Endodermal cell (in vitro differentiated cells): Measurements from ENCODE around the gene CISD2. TPM values are rescaled to one million over a fixed set of nuclear protein-coding genes. Genes with fewer than 3 reads are reported as not detected.

Source experiments
- DNase-seq: peaks from one replicate; pipeline ENCODE4 v3.0.0-alpha.2; 2017
- H3K27ac ChIP-seq: 2 replicates; pipeline ENCODE4 v1.5.1; 2013; ENCODE audit warnings: mild to moderate bottlenecking, low read depth, low read length, moderate library complexity
- H3K27me3 ChIP-seq: 2 replicates; pipeline ENCODE4 v1.6.1; 2013; ENCODE audit warnings: mild to moderate bottlenecking, low read length, moderate library complexity; ENCODE audit not compliant: insufficient read depth, control insufficient read depth, poor library complexity, severe bottlenecking
- H3K36me3 ChIP-seq: 2 replicates; pipeline ENCODE4 v1.7.0; 2013; ENCODE audit warnings: mild to moderate bottlenecking, low read length, moderate library complexity; ENCODE audit not compliant: control insufficient read depth, insufficient read depth
- H3K4me1 ChIP-seq: one replicate; pipeline ENCODE4 v1.7.0; 2013; ENCODE audit warnings: low read length; ENCODE audit not compliant: control insufficient read depth, insufficient read depth
- H3K4me3 ChIP-seq: 2 replicates; pipeline ENCODE4 v1.5.1; 2013; ENCODE audit warnings: mild to moderate bottlenecking, low read length, moderate library complexity
- H3K9ac ChIP-seq: 2 replicates; pipeline ENCODE4 v1.6.1; 2013; ENCODE audit warnings: mild to moderate bottlenecking, low read length, moderate library complexity; ENCODE audit not compliant: poor library complexity, severe bottlenecking; ENCODE audit errors: extremely low read depth
- H3K9me3 ChIP-seq: 2 replicates; pipeline ENCODE4 v1.6.1; 2013; ENCODE audit warnings: mild to moderate bottlenecking, low read length, moderate library complexity; ENCODE audit not compliant: control insufficient read depth
- H3K27ac Mint-ChIP-seq: 2 replicates; pipeline ENCODE4 v1.8.0; 2020; ENCODE audit warnings: mixed read lengths
- H3K27me3 Mint-ChIP-seq: 2 replicates; pipeline ENCODE4 v1.8.0; 2021; ENCODE audit warnings: mild to moderate bottlenecking, mixed read lengths; ENCODE audit not compliant: insufficient read depth
- H3K36me3 Mint-ChIP-seq: 2 replicates; pipeline ENCODE4 v1.8.0; 2020; ENCODE audit warnings: low read depth, mixed read lengths
- H3K4me1 Mint-ChIP-seq: 2 replicates; pipeline ENCODE4 v1.8.0; 2020; ENCODE audit warnings: mixed read lengths
- H3K4me3 Mint-ChIP-seq: 2 replicates; pipeline ENCODE4 v1.8.0; 2020; ENCODE audit warnings: mild to moderate bottlenecking, moderate library complexity, mixed read lengths
- H3K9me3 Mint-ChIP-seq: 2 replicates; pipeline ENCODE4 v1.8.0; 2020; ENCODE audit warnings: mild to moderate bottlenecking, mixed read lengths
- CTCF ChIP-seq: fragments of 200-600 bp; sonication (generic); conservative IDR thresholded peaks from 2 replicates; pipeline ENCODE4 v1.5.0; 2021; ENCODE audit warnings: antibody characterized with exemption, mild to moderate bottlenecking
- WGBS, 2 experiments: methylation state at CpG; one replicate each; pipeline versions ENCODE4 v1.1.5 to v1.1.7; 2013; ENCODE audit warnings: missing lambda C conversion rate in 2 of 2, mixed read lengths in 1 of 2; ENCODE audit not compliant: insufficient coverage in 1 of 2, insufficient read length in 1 of 2; 5-methylcytosine and 5-hydroxymethylcytosine counted together
- total RNA-seq, 2 donors: library from RNA; stranded (reverse); fragmentation: NEBNext Ultra II Directional in 1 of 2; extraction: Animal tissue kit (Norgen Biotek cat#: 25700) in 1 of 2; gene quantifications; 2 replicates in 1 of 2; 3 replicates in 1 of 2; pipeline ENCODE4 v1.2.1, GENCODE V29; 2021

Gene CISD2
- total RNA-seq, 2 donors from 2014 or later, result 36.9 to 38.5 TPM

- Mint-ChIP-seq H3K27me3 (no peaks in the 10 kb centered on the region), H3K4me1 (peaks cover 27% of the 10 kb centered on the region), H3K36me3 (peaks cover 13% of the 10 kb centered on the region), H3K4me3 (no peak overlapping the region), H3K9me3 (no peaks in the 10 kb centered on the region), H3K27ac (no peak overlapping the region)
- Histone ChIP-seq H3K4me3 (peak overlapping the region; percentile 94), H3K4me1 (peaks cover 4% of the 10 kb centered on the region), H3K9me3 (no peaks in the 10 kb centered on the region), H3K9ac (peak overlapping the region; percentile 98), H3K27me3 (no peaks in the 10 kb centered on the region), H3K27ac (peak overlapping the region; percentile 100), H3K36me3 (peaks cover 54% of the 10 kb centered on the region)
- DNase-seq, result peak; percentile 65
- 0 to 1% methylated on average over 12 to 22 of the region's 23 CpGs for WGBS, 2 experiments
- TF ChIP-seq CTCF, result no peak
Measured at GRCh38 chr4:102825261-102826091, 43.3 kb upstream of the CISD2 start.

- TF ChIP-seq CTCF, result no peak
- H3K4me1 ChIP-seq, result peaks cover 4% of the 10 kb centered on the region
- no peaks in the 10 kb centered on the region for H3K9me3 ChIP-seq
- H3K4me3 ChIP-seq, result peak overlapping the region; percentile 94
- H3K4me3 Mint-ChIP-seq, result no peak overlapping the region
- peak overlapping the region; percentile 98 for H3K9ac ChIP-seq
- peaks cover 20% of the 10 kb centered on the region for H3K4me1 Mint-ChIP-seq
- 0 to 1% methylated on average over 30 to 38 of the region's 38 CpGs for WGBS, 2 experiments
- peak overlapping the region; percentile 100 for H3K27ac ChIP-seq
- H3K9me3 Mint-ChIP-seq, result no peaks in the 10 kb centered on the region
- peaks cover 13% of the 10 kb centered on the region for H3K36me3 Mint-ChIP-seq
- no peaks in the 10 kb centered on the region for H3K27me3 Mint-ChIP-seq
- H3K27ac Mint-ChIP-seq, result no peak overlapping the region
- DNase-seq, result no peak
- H3K27me3 ChIP-seq, result no peaks in the 10 kb centered on the region
- H3K36me3 ChIP-seq, result peaks cover 48% of the 10 kb centered on the region
Measured at GRCh38 chr4:102826105-102826889, 42.5 kb upstream of the CISD2 start.

GRCh38 chr4:102826890-102827673 is 41.7 kb upstream of the CISD2 start, which contains the start of gene UBE2D3:
UBE2D3 (minus strand) TSS chr4:102827551; CDS start chr4:102826508, 1,043 bp downstream.
- H3K4me3 Mint-ChIP-seq, result no peak within 1 kb of the TSS
- peaks cover 40% of the 10 kb centered on the region for H3K36me3 ChIP-seq
- H3K9me3 ChIP-seq, result no peaks in the 10 kb centered on the region
- H3K27ac Mint-ChIP-seq, result no peak within 1 kb of the TSS
- peak within 1 kb of the TSS; percentile 94 for H3K4me3 ChIP-seq
- H3K36me3 Mint-ChIP-seq, result peaks cover 13% of the 10 kb centered on the region
- no peaks in the 10 kb centered on the region for H3K9me3 Mint-ChIP-seq
- H3K27me3 ChIP-seq, result no peaks in the 10 kb centered on the region
- H3K4me1 Mint-ChIP-seq, result peaks cover 21% of the 10 kb centered on the region
- peaks cover 4% of the 10 kb centered on the region for H3K4me1 ChIP-seq
- peak within 1 kb of the TSS; percentile 98 for H3K9ac ChIP-seq
- no peak for TF ChIP-seq CTCF
- peak within 1 kb of the TSS; percentile 100 for H3K27ac ChIP-seq
- WGBS, 2 experiments, result 0% methylated on average over 14 to 73 of the region's 73 CpGs
- DNase-seq, result peak; percentile 97
- no peaks in the 10 kb centered on the region for H3K27me3 Mint-ChIP-seq
